H1 (cell line): Measurements from ENCODE around the gene NAA16. TPM values are rescaled to one million over a fixed set of nuclear protein-coding genes. Genes with fewer than 3 reads are reported as not detected.

Experiments
- CTCF ChIA-PET: fragments of 300-600 bp; sonication (Branson Sonifier 250); formaldehyde crosslinking; loops from one replicate; lab custom pipeline; 2021; ENCODE audit not compliant: partially characterized antibody; lab: Charles Lee
- POLR2A ChIA-PET: fragments of 300-600 bp; sonication (Branson Sonifier 250); formaldehyde crosslinking; loops from one replicate; lab custom pipeline; 2021; ENCODE audit warnings: inconsistent platforms; ENCODE audit not compliant: partially characterized antibody; lab: Charles Lee
- DNase-seq, 2 experiments: peaks; one replicate each; pipeline versions ENCODE4 v3.0.0 to v3.0.0-alpha.2; 2010 to 2022; ENCODE audit warnings: low spot score in 2 of 2, low read depth in 1 of 2, mixed read lengths in 1 of 2
- FAIRE-seq: peaks from 2 replicates; lab custom pipeline; 2011; peaks lifted over from hg19 to GRCh38; lab: Jason Lieb, UNC
- H2AFZ ChIP-seq: 2 replicates; pipeline ENCODE4 v1.8.1; 2012; ENCODE audit warnings: low read length, inconsistent platforms
- H2AK5ac ChIP-seq: 2 replicates; pipeline ENCODE4 v1.6.1; 2013; ENCODE audit warnings: low read depth, low read length
- H2BK120ac ChIP-seq: replicated peaks from 2 replicates; pipeline ENCODE3; 2013; ENCODE audit warnings: low read depth, low read length, inconsistent platforms
- H2BK12ac ChIP-seq: 2 replicates; pipeline ENCODE4 v1.6.1; 2013; ENCODE audit warnings: low read depth, low read length
- H2BK15ac ChIP-seq: 2 replicates; pipeline ENCODE4 v1.6.1; 2013; ENCODE audit warnings: low read length
- H2BK20ac ChIP-seq: 2 replicates; pipeline ENCODE4 v1.6.1; 2013; ENCODE audit warnings: low read length
- H2BK5ac ChIP-seq: 2 replicates; pipeline ENCODE4 v1.6.1; 2013; ENCODE audit warnings: low read depth, low read length
- H3K14ac ChIP-seq: 2 replicates; pipeline ENCODE4 v1.6.1; 2013; ENCODE audit warnings: inconsistent platforms; ENCODE audit not compliant: insufficient read length
- H3K18ac ChIP-seq: 2 replicates; pipeline ENCODE4 v1.6.1; 2013; ENCODE audit warnings: low read length; ENCODE audit errors: extremely low read depth
- H3K23ac ChIP-seq: 2 replicates; pipeline ENCODE4 v1.6.1; 2013; ENCODE audit warnings: inconsistent platforms; ENCODE audit not compliant: insufficient read length
- H3K23me2 ChIP-seq: 2 replicates; pipeline ENCODE4 v1.6.1; 2013; ENCODE audit warnings: low read depth, low read length
- H3K27ac ChIP-seq: 2 replicates; pipeline ENCODE4 v1.6.1; 2011; ENCODE audit warnings: low read depth, low read length, inconsistent platforms
- H3K27me3 ChIP-seq, 4 experiments: replicated peaks in 1 of 4; 1 replicate in 1 of 4; 2 replicates in 3 of 4; pipeline versions ENCODE4 v1.6.1 to v1.8.1; 2011 to 2013; ENCODE audit warnings: low read length in 3 of 4, mild to moderate bottlenecking in 3 of 4, inconsistent platforms in 2 of 4, mixed read lengths in 2 of 4, moderate library complexity in 1 of 4; ENCODE audit not compliant: control insufficient read depth in 3 of 4, insufficient read depth in 3 of 4; ENCODE audit errors: extremely low read depth in 1 of 4
- H3K36me3 ChIP-seq, 4 experiments: 2 replicates each; pipeline versions ENCODE4 v1.6.1 to v1.8.1; 2011 to 2013; ENCODE audit warnings: mild to moderate bottlenecking in 4 of 4, low read length in 3 of 4, moderate library complexity in 2 of 4, control low read depth in 1 of 4, inconsistent platforms in 1 of 4; ENCODE audit not compliant: insufficient read depth in 4 of 4, control insufficient read depth in 2 of 4
- H3K4ac ChIP-seq: replicated peaks from 2 replicates; pipeline ENCODE3; 2013; ENCODE audit warnings: low read length, low read depth, mixed read lengths, inconsistent platforms; ENCODE audit not compliant: insufficient read length
- H3K4me1 ChIP-seq, 4 experiments: replicated peaks in 1 of 4; 1 replicate in 1 of 4; 2 replicates in 3 of 4; pipeline versions ENCODE4 v1.6.1 to v1.8.1; 2011 to 2013; ENCODE audit warnings: low read length in 3 of 4, inconsistent platforms in 2 of 4, mixed read lengths in 1 of 4; ENCODE audit not compliant: insufficient read depth in 4 of 4, control insufficient read depth in 3 of 4
- H3K4me2 ChIP-seq, 2 experiments: 2 replicates each; pipeline versions ENCODE4 v1.6.1 to v1.8.1; 2011 to 2013; ENCODE audit warnings: low read depth in 2 of 2, low read length in 2 of 2, control low read depth in 1 of 2, inconsistent platforms in 1 of 2, mild to moderate bottlenecking in 1 of 2; ENCODE audit not compliant: insufficient read depth in 1 of 2
- H3K4me3 ChIP-seq, 4 experiments: fragments of 200-600, 300-600 bp in 1 of 4; sonication (generic), shearing (Covaris generic), sonication (Bioruptor Twin) in 1 of 4; 2 replicates each; pipeline versions ENCODE4 v1.5.1 to v1.8.1; 2011 to 2016; ENCODE audit warnings: low read length in 4 of 4, low read depth in 3 of 4, control low read depth in 2 of 4, inconsistent platforms in 2 of 4, mild to moderate bottlenecking in 2 of 4, mixed read lengths in 1 of 4, moderate library complexity in 1 of 4; ENCODE audit not compliant: insufficient read depth in 2 of 4; ENCODE audit errors: extremely low read depth in 1 of 4
- H3K56ac ChIP-seq: replicated peaks from 2 replicates; pipeline ENCODE3; 2013; ENCODE audit warnings: low read depth, mild to moderate bottlenecking, mixed read lengths, low read length, inconsistent platforms; ENCODE audit not compliant: insufficient read length
- H3K79me1 ChIP-seq: 2 replicates; pipeline ENCODE4 v1.6.1; 2013; ENCODE audit warnings: low read depth, low read length, control low read depth
- H3K79me2 ChIP-seq, 2 experiments: 2 replicates each; pipeline versions ENCODE4 v1.6.1 to v1.8.1; 2012 to 2013; ENCODE audit warnings: low read length in 2 of 2, mild to moderate bottlenecking in 2 of 2, inconsistent platforms in 1 of 2; ENCODE audit not compliant: insufficient read depth in 2 of 2, control insufficient read depth in 1 of 2
- H3K9ac ChIP-seq, 4 experiments: replicated peaks in 1 of 4; 1 replicate in 1 of 4; 2 replicates in 3 of 4; pipeline versions ENCODE4 v1.6.1 to v1.8.1; 2011 to 2013; ENCODE audit warnings: low read depth in 3 of 4, low read length in 3 of 4, control low read depth in 2 of 4, mild to moderate bottlenecking in 2 of 4, moderate library complexity in 2 of 4, inconsistent platforms in 1 of 4; ENCODE audit errors: extremely low read depth in 1 of 4
- H3K9me3 ChIP-seq, 2 experiments: 2 replicates each; pipeline versions ENCODE4 v1.6.1 to v1.8.1; 2012 to 2013; ENCODE audit warnings: mild to moderate bottlenecking in 2 of 2, moderate library complexity in 2 of 2, control low read depth in 1 of 2, inconsistent platforms in 1 of 2, low read depth in 1 of 2, low read length in 1 of 2, mixed read lengths in 1 of 2; ENCODE audit not compliant: insufficient read depth in 2 of 2
- H4K20me1 ChIP-seq, 2 experiments: replicated peaks in 1 of 2; 2 replicates each; pipeline versions ENCODE3 to v1.8.1; 2011 to 2013; ENCODE audit warnings: inconsistent platforms in 2 of 2, low read length in 2 of 2, mild to moderate bottlenecking in 1 of 2; ENCODE audit not compliant: insufficient read depth in 2 of 2, control insufficient read depth in 1 of 2
- H4K5ac ChIP-seq: 2 replicates; pipeline ENCODE4 v1.6.1; 2013; ENCODE audit warnings: low read length, low read depth, mixed read lengths, inconsistent platforms; ENCODE audit not compliant: insufficient read length
- H4K8ac ChIP-seq: 2 replicates; pipeline ENCODE4 v1.8.0; 2013; ENCODE audit warnings: mild to moderate bottlenecking, moderate library complexity, low read length, inconsistent platforms; ENCODE audit not compliant: insufficient read depth; ENCODE audit errors: extremely low read depth
- H4K91ac ChIP-seq: replicated peaks from 2 replicates; pipeline ENCODE3; 2013; ENCODE audit warnings: low read length, mixed read lengths, inconsistent platforms; ENCODE audit not compliant: insufficient read length
- BCL11A ChIP-seq, 2 experiments: IDR thresholded peaks; one replicate each; pipeline ENCODE4 v1.6.1; 2011; ENCODE audit warnings: low read depth in 2 of 2, low read length in 2 of 2, mild to moderate bottlenecking in 2 of 2
- CTBP2 ChIP-seq: IDR thresholded peaks from 2 replicates; pipeline ENCODE4 v1.7.0; 2011; ENCODE audit warnings: borderline replicate concordance, mild to moderate bottlenecking, moderate library complexity, mixed read lengths, low read length; ENCODE audit not compliant: insufficient read depth, insufficient read length
- HDAC2 ChIP-seq, 2 experiments: fragments of 300-600 bp in 1 of 2; sonication (generic) in 1 of 2; IDR thresholded peaks; 2 replicates each; pipeline ENCODE4 v1.6.1; 2011 to 2012; ENCODE audit warnings: low read depth in 2 of 2, low read length in 2 of 2, mild to moderate bottlenecking in 2 of 2, moderate library complexity in 2 of 2, borderline replicate concordance in 1 of 2, inconsistent platforms in 1 of 2
- KDM4A ChIP-seq: IDR thresholded peaks from one replicate; pipeline ENCODE4 v1.7.1; 2012; ENCODE audit warnings: low read depth, mild to moderate bottlenecking, moderate library complexity, low read length, inconsistent platforms; ENCODE audit not compliant: severe bottlenecking
- MAFK ChIP-seq: IDR thresholded peaks from 2 replicates; pipeline ENCODE4 v1.6.1; 2012; ENCODE audit warnings: low read depth, mild to moderate bottlenecking, improper control_type of control experiment, low read length
- PHF8 ChIP-seq: fragments of 200-600 bp; sonication (generic); conservative IDR thresholded peaks from 2 replicates; pipeline ENCODE4 v1.7.1; 2012; ENCODE audit warnings: low read depth, mild to moderate bottlenecking, inconsistent platforms, low read length, moderate library complexity
- POLR2A ChIP-seq, 2 experiments: IDR thresholded peaks; 1 replicate in 1 of 2; 2 replicates in 1 of 2; pipeline ENCODE4 v1.6.1; 2011; ENCODE audit warnings: low read depth in 2 of 2, low read length in 2 of 2, mild to moderate bottlenecking in 2 of 2; ENCODE audit errors: control extremely low read depth in 1 of 2
- POU5F1 ChIP-seq: IDR thresholded peaks from 2 replicates; pipeline ENCODE4 v1.6.1; 2011; ENCODE audit warnings: low read depth, mild to moderate bottlenecking, low read length, moderate library complexity
- SUZ12 ChIP-seq: fragments of 200-600 bp; sonication (generic); IDR thresholded peaks from 2 replicates; pipeline ENCODE4 v1.6.1; 2012; ENCODE audit warnings: mild to moderate bottlenecking, inconsistent platforms, low read length, moderate library complexity, mixed read lengths
- WGBS, 2 experiments: shearing (Covaris generic) in 1 of 2; methylation state at CpG; one replicate each; pipeline versions ENCODE4 v1.1.6 to v1.1.7; 2013 to 2015; ENCODE audit warnings: low lambda C conversion rate in 2 of 2, mixed read lengths in 2 of 2, inconsistent platforms in 1 of 2, low coverage in 1 of 2, missing lambda C conversion rate in 1 of 2; ENCODE audit not compliant: insufficient replicate concordance in 2 of 2, insufficient coverage in 1 of 2, insufficient read length in 1 of 2; ENCODE audit errors: extremely low coverage in 1 of 2, missing lambda C conversion rate in 1 of 2; 5-methylcytosine and 5-hydroxymethylcytosine counted together
- polyA plus RNA-seq, 7 experiments: library from polyadenylated mRNA; depleted of rRNA in 3 of 7; stranded (reverse) in 5 of 7; unstranded in 2 of 7; fragments of >200 nt in 5 of 7; fragments of 200-250 nt in 2 of 7; gene quantifications; 1 replicate in 5 of 7; 2 replicates in 1 of 7; 4 replicates in 1 of 7; pipeline versions ENCODE4 v1.2.1 to v1.2.3, GENCODE V29; 2011 to 2013; ENCODE audit warnings: missing spikeins in 2 of 7, mixed read lengths in 2 of 7
- total RNA-seq: library from RNA; stranded (reverse); fragmentation: NEBNext Ultra II Directional; extraction: Animal tissue kit (Norgen Biotek cat#: 25700); gene quantifications from 2 replicates; pipeline ENCODE4 v1.2.1, GENCODE V29; 2021
- TF ChIP-seq, protein P1 (sequence below): IDR thresholded peaks from 2 replicates; pipeline ENCODE4 v1.6.1; 2012; ENCODE audit warnings: low read length, inconsistent platforms
- TF ChIP-seq, protein P2 (sequence below): IDR thresholded peaks from 2 replicates; pipeline ENCODE4 v1.6.1; 2011; ENCODE audit warnings: low read length, improper control_type of control experiment

Gene NAA16
- total and polyA plus RNA-seq, 2 of the 8 experiments (the other 6 are each of a cell fraction or from before 2014, with no cell fraction given), result 11.4 to 40.0 TPM

DNA sequence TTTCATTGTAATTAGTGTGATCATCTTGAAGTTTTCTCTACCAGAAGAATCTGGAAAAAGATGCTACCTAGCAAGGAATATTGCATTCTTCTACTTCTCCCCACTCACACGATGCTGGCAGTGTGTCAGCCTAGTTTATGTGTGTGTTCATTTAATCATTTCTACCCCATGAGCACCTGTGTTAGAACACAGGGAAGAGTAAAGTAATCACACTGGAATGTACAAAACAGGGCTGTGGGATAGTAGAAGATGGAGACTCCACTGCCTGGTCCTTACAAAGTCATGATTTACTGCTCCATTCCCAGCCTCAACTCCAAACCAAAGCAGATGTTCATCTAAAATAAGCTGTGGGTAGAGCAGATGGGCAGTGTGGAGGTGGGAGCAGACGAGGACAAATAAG lies 98.5 kb downstream of the NAA16 start:
- Histone ChIP-seq H2AK5ac (no peak overlapping the region), H3K79me2 (no peaks in the 10 kb centered on the region), H2AFZ (no peak overlapping the region), H2BK5ac (no peak overlapping the region), H4K91ac (no peak overlapping the region), H4K8ac (no peak overlapping the region), H2BK120ac (no peak overlapping the region), H3K18ac (no peak overlapping the region), H3K23me2 (no peaks in the 10 kb centered on the region), H3K79me1 (no peaks in the 10 kb centered on the region), H3K4me1 (no peaks in the 10 kb centered on the region), H3K9ac (no peak overlapping the region), H3K27me3 (no peaks in the 10 kb centered on the region), H2BK15ac (no peak overlapping the region), H3K4me2 (no peak overlapping the region), H3K27ac (no peak overlapping the region), H3K56ac (no peak overlapping the region), H2BK20ac (no peak overlapping the region), H3K9me3 (no peaks in the 10 kb centered on the region), H4K5ac (no peak overlapping the region), H2BK12ac (no peak overlapping the region), H3K4ac (no peak overlapping the region), H3K23ac (no peak overlapping the region), H3K4me3 (no peak overlapping the region), H3K36me3 (no peaks in the 10 kb centered on the region), H4K20me1 (no peaks in the 10 kb centered on the region), H3K14ac (no peak overlapping the region)
- CTCF ChIA-PET, result interaction anchor here (0.6 to 1.7 kb wide), 2 partner anchors 241 to 264 kb away, joined by 3 read pairs; no protein-coding TSS in a partner anchor
- TF ChIP-seq MAFK (no peak), POLR2A (IDR thresholded peaks at IDR 0.05; ENCODE audit: control extremely low read depth in 1 of 2, low read depth in 2 of 2, low read length in 2 of 2) (no peak), POU5F1 (no peak), BCL11A (IDR thresholded peaks at IDR 0.05; ENCODE audit: low read depth in 2 of 2, low read length in 2 of 2) (no peak), PHF8 (no peak), SUZ12 (no peak), CTBP2 (no peak), HDAC2 (IDR thresholded peaks at IDR 0.05; ENCODE audit: borderline replicate concordance in 1 of 2, low read depth in 2 of 2, low read length in 2 of 2) (no peak), KDM4A (no peak)
- TF ChIP-seq, protein P1, sequence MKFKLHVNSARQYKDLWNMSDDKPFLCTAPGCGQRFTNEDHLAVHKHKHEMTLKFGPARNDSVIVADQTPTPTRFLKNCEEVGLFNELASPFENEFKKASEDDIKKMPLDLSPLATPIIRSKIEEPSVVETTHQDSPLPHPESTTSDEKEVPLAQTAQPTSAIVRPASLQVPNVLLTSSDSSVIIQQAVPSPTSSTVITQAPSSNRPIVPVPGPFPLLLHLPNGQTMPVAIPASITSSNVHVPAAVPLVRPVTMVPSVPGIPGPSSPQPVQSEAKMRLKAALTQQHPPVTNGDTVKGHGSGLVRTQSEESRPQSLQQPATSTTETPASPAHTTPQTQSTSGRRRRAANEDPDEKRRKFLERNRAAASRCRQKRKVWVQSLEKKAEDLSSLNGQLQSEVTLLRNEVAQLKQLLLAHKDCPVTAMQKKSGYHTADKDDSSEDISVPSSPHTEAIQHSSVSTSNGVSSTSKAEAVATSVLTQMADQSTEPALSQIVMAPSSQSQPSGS, result no peak
- TF ChIP-seq, protein P2, sequence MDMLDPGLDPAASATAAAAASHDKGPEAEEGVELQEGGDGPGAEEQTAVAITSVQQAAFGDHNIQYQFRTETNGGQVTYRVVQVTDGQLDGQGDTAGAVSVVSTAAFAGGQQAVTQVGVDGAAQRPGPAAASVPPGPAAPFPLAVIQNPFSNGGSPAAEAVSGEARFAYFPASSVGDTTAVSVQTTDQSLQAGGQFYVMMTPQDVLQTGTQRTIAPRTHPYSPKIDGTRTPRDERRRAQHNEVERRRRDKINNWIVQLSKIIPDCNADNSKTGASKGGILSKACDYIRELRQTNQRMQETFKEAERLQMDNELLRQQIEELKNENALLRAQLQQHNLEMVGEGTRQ, result no peak
- POLR2A ChIA-PET, result no interaction called here
- FAIRE-seq (no peak), DNase-seq (no peak)
- 88% methylated on average over 2 of the region's 2 CpGs; no CpG with 5 or more reads in 1 of the 2 experiments for WGBS, 2 experiments
